Adrenal gland (tissue), 12 donors: ENCODE measurements around the gene MPDZ. TPM values are rescaled to one million over a fixed set of nuclear protein-coding genes. Genes with fewer than 3 reads are reported as not detected.

Experiments used
- DNase-seq, 7 donors: peaks; one replicate each; pipeline ENCODE4 v3.0.0-alpha.2; 2019 to 2020
- H3K27ac ChIP-seq, 5 donors: fragments of 200-600 bp; sonication (generic) in 4 of 5; 1 replicate in 3 of 5; 2 replicates in 2 of 5; pipeline versions ENCODE4 v1.5.1 to v1.8.0; 2016 to 2020; ENCODE audit warnings: mild to moderate bottlenecking in 1 of 5
- H3K27me3 ChIP-seq: fragments of 200-600 bp; 2 replicates; pipeline ENCODE4 v1.8.0; 2021
- H3K36me3 ChIP-seq, 2 donors: fragments of 200-600 bp; replicated peaks in 1 of 2; 1 replicate in 1 of 2; 2 replicates in 1 of 2; pipeline versions ENCODE4 v1.5.1 to v1.8.0; 2018 to 2022
- H3K4me1 ChIP-seq, 2 donors: fragments of 200-600 bp; replicated peaks in 1 of 2; 1 replicate in 1 of 2; 2 replicates in 1 of 2; pipeline versions ENCODE4 v1.5.1 to v1.8.0; 2018 to 2021
- H3K4me3 ChIP-seq, 4 donors: fragments of 200-600 bp; sonication (generic) in 3 of 4; one replicate each; pipeline ENCODE4 v1.5.1; 2016 to 2018
- H3K9me3 ChIP-seq, 3 donors: fragments of 200-600 bp; sonication (generic) in 1 of 3; replicated peaks in 1 of 3; 1 replicate in 2 of 3; 2 replicates in 1 of 3; pipeline versions ENCODE4 v1.5.1 to v1.8.0; 2016 to 2021
- POLR2A ChIP-seq, 2 donors: fragments of 450-650 bp; IDR thresholded peaks; one replicate each; pipeline ENCODE4 v1.6.1; 2017; ENCODE audit warnings: antibody characterized with exemption in 2 of 2, mild to moderate bottlenecking in 2 of 2, moderate library complexity in 1 of 2
- WGBS, 4 donors: extraction: QIAGEN DNeasy Blood & Tissue Kit in 2 of 4; methylation state at CpG; one replicate each; pipeline versions ENCODE4 v1.1.5 to v1.1.7; 2013 to 2017; 5-methylcytosine and 5-hydroxymethylcytosine counted together
- intact Hi-C, 2 donors: fragments of 100-400 bp; cut with DNase I; formaldehyde crosslinking; loops; one replicate each; pipeline versions ENCODE4 v1.14.1 to v1.15.0; 2022 to 2023
- polyA plus RNA-seq, 3 donors: library from polyadenylated mRNA; stranded (reverse); fragments of 200-250 nt in 2 of 3; fragments of 350-450 nt in 1 of 3; fragmentation: Illumina TruSeq in 1 of 3; extraction: RNeasy Lipid Tissue Mini Kit (QIAGEN cat#74804) in 1 of 3; gene quantifications; one replicate each; pipeline ENCODE4 v1.2.3, GENCODE V29; 2013 to 2014
- total RNA-seq, 9 donors: library from RNA; depleted of rRNA in 4 of 9; stranded (reverse); fragments of >200 nt in 4 of 9; fragments of 120-200 nt in 1 of 9; fragmentation: NEBNext Ultra II Directional in 1 of 9; extraction: Animal tissue kit (Norgen Biotek cat#: 25700) in 1 of 9; gene quantifications; one replicate each; pipeline versions ENCODE4 v1.1.0 to v1.2.4, GENCODE V29; 2013 to 2023
- TF ChIP-seq, protein P1 (sequence below), 6 experiments: fragments of 450-650 bp in 4 of 6; fragments of 200-600 bp in 2 of 6; sonication (generic) in 1 of 6; IDR thresholded peaks; 1 replicate in 5 of 6; 2 replicates in 1 of 6; pipeline versions ENCODE4 v1.5.1 to v1.8.0; 2016 to 2021; ENCODE audit warnings: antibody characterized with exemption in 6 of 6, mild to moderate bottlenecking in 2 of 6, moderate library complexity in 1 of 6
- donor health status: healthy with polysubstance abuse.
- donor health status: Bipolar disorder and iron deficiency.
- donor health status: DM: yes; HTN: yes; CAD: no.
- donor health status: DM: no; HTN: no; CAD: no.
- donor health status: DM: no; HTN: no; CAD: no.
- donor health status: DM: yes; HTN: yes; CAD: no.

The MPDZ gene
- total and polyA plus RNA-seq, 12 donors: 10.7 to 46.0 (median 27.7) TPM

DNA sequence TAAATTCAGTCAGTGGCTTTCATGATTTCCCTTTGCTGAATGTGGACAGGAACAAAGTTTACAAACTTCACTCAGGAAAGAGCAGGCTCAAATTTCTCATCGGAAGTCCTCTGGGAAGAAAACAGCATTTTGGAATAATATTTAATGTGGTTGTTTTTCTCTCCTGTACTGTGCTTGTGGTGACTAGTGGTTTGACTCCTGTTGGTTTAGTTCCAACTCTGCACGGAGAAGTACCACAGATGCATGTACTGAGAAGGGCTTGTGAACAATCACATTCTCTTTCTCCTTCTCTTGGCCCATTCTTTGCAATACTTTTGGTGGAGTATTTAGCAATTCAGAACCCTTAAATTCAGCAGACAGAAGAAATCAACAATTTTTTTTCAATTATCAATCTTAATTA lies 13.3 kb downstream of the MPDZ start:
- WGBS, 4 donors: 50 to 67% (median 61%) methylated on average over 2 of the region's 2 CpGs

DNA sequence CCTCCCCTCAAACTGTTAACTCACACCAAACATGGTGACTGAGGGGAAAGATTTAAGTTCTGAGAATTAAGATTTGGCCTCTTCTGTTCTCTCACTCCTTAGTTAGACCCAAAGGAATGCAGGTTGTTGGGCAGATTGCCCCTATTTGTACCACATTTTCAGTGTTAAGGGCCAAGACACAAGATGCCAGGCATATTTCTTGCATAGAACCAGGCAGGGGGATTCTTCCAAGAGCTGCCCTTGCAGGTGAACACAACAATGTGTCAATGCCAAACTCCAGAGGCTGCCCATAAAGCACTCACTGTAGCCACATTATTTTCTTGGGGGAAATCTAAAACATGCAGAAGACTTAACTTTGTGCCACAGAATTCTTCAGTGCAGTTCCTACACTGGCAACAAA lies 14.7 kb downstream of the MPDZ start:
- no peaks in the 10 kb centered on the region for H3K27me3 ChIP-seq
- no peaks in the 10 kb centered on the region for H3K9me3 ChIP-seq
- intact Hi-C loops: no loop called here
- no peak for TF ChIP-seq POLR2A (IDR thresholded peaks at IDR 0.05)
- TF ChIP-seq, protein P1, sequence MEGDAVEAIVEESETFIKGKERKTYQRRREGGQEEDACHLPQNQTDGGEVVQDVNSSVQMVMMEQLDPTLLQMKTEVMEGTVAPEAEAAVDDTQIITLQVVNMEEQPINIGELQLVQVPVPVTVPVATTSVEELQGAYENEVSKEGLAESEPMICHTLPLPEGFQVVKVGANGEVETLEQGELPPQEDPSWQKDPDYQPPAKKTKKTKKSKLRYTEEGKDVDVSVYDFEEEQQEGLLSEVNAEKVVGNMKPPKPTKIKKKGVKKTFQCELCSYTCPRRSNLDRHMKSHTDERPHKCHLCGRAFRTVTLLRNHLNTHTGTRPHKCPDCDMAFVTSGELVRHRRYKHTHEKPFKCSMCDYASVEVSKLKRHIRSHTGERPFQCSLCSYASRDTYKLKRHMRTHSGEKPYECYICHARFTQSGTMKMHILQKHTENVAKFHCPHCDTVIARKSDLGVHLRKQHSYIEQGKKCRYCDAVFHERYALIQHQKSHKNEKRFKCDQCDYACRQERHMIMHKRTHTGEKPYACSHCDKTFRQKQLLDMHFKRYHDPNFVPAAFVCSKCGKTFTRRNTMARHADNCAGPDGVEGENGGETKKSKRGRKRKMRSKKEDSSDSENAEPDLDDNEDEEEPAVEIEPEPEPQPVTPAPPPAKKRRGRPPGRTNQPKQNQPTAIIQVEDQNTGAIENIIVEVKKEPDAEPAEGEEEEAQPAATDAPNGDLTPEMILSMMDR (IDR thresholded peaks at IDR 0.05): no peak
- no peaks in the 10 kb centered on the region for H3K36me3 ChIP-seq
- no peak overlapping the region for H3K27ac ChIP-seq
- no peak for DNase-seq
- no peak overlapping the region for H3K4me3 ChIP-seq
- H3K4me1 ChIP-seq: peaks cover 0 to 11% of the 10 kb centered on the region in 2 donors

More for the DNA sequence above, 13.3 kb downstream of the MPDZ start:
- peaks cover 0 to 17% of the 10 kb centered on the region in 2 donors for H3K4me1 ChIP-seq
- H3K9me3 ChIP-seq: no peaks in the 10 kb centered on the region
- no peak for DNase-seq
- H3K27me3 ChIP-seq: no peaks in the 10 kb centered on the region
- no peaks in the 10 kb centered on the region for H3K36me3 ChIP-seq
- intact Hi-C loops: no loop called here
- H3K4me3 ChIP-seq: no peak overlapping the region
- H3K27ac ChIP-seq: no peak overlapping the region
- TF ChIP-seq, protein P1 (IDR thresholded peaks at IDR 0.05): no peak
- no peak for TF ChIP-seq POLR2A (IDR thresholded peaks at IDR 0.05)

- Histone ChIP-seq H3K27ac (no peak overlapping the region), H3K27me3 (no peaks in the 10 kb centered on the region), H3K36me3 (no peaks in the 10 kb centered on the region), H3K9me3 (no peaks in the 10 kb centered on the region), H3K4me1 (no peaks in the 10 kb centered on the region), H3K4me3 (no peak overlapping the region)
- intact Hi-C loops: no loop called here
- TF ChIP-seq, protein P1 (IDR thresholded peaks at IDR 0.05): no peak
- TF ChIP-seq POLR2A (IDR thresholded peaks at IDR 0.05): no peak
- WGBS, 4 donors: 61 to 69% (median 63%) methylated on average over 2 of the region's 2 CpGs
- no peak for DNase-seq
Measured at GRCh38 chr9:13263511-13263910, 16.0 kb downstream of the MPDZ start.

- no peaks in the 10 kb centered on the region for H3K36me3 ChIP-seq
- WGBS, 4 donors: 59 to 65% (median 61%) methylated on average over 4 of the region's 4 CpGs
- no peaks in the 10 kb centered on the region for H3K27me3 ChIP-seq
- H3K9me3 ChIP-seq: no peaks in the 10 kb centered on the region
- H3K27ac ChIP-seq: no peak overlapping the region
- H3K4me1 ChIP-seq: no peaks in the 10 kb centered on the region
- no peak for DNase-seq
- no peak overlapping the region for H3K4me3 ChIP-seq
- TF ChIP-seq, protein P1 (IDR thresholded peaks at IDR 0.05): no peak
- no peak for TF ChIP-seq POLR2A (IDR thresholded peaks at IDR 0.05)
- intact Hi-C loops: no loop called here
Measured at GRCh38 chr9:13252852-13253251, 26.6 kb downstream of the MPDZ start.
